ENCODE measurements around the gene RCC2.

GRCh38 chr1:17375651-17376050, 63.8 kb downstream of the RCC2 start:
- TF ChIP-seq, protein P1, sequence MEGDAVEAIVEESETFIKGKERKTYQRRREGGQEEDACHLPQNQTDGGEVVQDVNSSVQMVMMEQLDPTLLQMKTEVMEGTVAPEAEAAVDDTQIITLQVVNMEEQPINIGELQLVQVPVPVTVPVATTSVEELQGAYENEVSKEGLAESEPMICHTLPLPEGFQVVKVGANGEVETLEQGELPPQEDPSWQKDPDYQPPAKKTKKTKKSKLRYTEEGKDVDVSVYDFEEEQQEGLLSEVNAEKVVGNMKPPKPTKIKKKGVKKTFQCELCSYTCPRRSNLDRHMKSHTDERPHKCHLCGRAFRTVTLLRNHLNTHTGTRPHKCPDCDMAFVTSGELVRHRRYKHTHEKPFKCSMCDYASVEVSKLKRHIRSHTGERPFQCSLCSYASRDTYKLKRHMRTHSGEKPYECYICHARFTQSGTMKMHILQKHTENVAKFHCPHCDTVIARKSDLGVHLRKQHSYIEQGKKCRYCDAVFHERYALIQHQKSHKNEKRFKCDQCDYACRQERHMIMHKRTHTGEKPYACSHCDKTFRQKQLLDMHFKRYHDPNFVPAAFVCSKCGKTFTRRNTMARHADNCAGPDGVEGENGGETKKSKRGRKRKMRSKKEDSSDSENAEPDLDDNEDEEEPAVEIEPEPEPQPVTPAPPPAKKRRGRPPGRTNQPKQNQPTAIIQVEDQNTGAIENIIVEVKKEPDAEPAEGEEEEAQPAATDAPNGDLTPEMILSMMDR (IDR thresholded peaks at IDR 0.05; ENCODE audit: low read length) = no peak
- no peak for TF ChIP-seq EZH2 (IDR thresholded peaks at IDR 0.05; ENCODE audit: borderline replicate concordance, low read length)

Measured in OCI-LY1 (cell line).